Measurements from ENCODE around the gene C2CD4B. TPM values are rescaled to one million over a fixed set of nuclear protein-coding genes. Genes with fewer than 3 reads are reported as not detected.

C2CD4B gene
- total and polyA plus RNA-seq, 2 of the 13 experiments (the other 11 are each of a cell fraction or from before 2014, with no cell fraction given) = not detected

DNA sequence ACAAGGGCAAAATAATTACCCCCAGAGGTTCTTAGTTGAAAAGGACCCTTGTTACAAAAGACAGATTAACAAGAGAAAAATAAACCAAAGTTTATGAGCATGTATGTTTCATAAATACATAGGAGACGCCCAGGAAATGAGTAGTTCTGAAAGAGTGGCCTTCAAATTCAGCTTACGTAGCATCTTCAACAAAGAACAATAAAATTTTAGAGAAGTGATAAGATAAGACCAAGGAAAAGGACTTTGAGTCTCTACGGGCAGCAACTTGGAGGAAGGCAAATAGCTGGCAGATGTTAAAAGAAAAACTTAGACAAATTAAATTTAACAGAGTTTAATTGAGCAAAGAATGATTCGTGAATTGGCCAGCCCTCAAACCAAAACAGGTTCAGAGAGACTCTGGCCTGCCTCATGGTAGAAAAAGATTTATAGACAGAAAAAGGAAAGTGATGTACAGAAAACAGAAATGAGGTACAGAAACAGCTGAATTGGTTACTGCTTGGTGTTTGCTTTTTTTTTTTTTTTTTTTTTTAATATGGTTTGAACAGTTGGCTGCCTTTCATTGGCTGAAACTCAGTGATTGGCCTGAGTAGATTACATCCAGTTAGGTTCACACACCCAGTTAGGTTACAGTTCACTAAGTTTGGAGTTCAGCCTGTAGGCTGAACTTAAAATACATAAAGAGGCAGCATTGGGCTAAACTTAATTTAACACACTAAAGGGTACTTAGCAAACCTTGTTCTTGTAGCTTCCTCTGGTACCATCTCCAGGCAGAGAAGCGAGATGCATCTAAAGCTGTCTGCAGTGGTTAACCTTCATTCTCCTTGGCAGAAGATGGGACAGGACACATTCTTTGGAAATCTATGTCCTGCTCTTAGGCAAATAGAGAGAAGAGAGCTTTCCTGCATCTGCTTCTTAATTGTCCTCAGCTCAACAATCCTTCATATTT, 23.2 kb downstream of the C2CD4B start:
- BruUV-seq (replicated peaks) = no TSS peak
- Histone ChIP-seq H4K20me1 (ENCODE audit: insufficient read depth, low read length) (no peaks in the 10 kb centered on the region), H3K9me3 (ENCODE audit: low read length) (no peaks in the 10 kb centered on the region), H3K27me3 (ENCODE audit: control insufficient read depth in 1 of 2, insufficient read depth in 2 of 2, low read length in 2 of 2) (peaks cover 0 to 7% of the 10 kb centered on the region in 2 experiments; a peak in 1 of 5 replicates), H3K4me2 (ENCODE audit: low read depth, low read length) (no peak overlapping the region), H3K9ac (ENCODE audit: insufficient read depth, low read depth, low read length) (no peak overlapping the region), H3K4me1 (ENCODE audit: insufficient read depth, low read length) (no peaks in the 10 kb centered on the region), H3K4me3 (replicated peaks in 1 of 3; ENCODE audit: insufficient read depth in 1 of 3, low read depth in 2 of 3, low read length in 3 of 3) (no peak overlapping the region), H3K36me3 (replicated peaks in 1 of 2; ENCODE audit: control insufficient read depth in 1 of 2, insufficient read depth in 2 of 2, low read length in 2 of 2) (no peaks in the 10 kb centered on the region), H3K27ac (ENCODE audit: extremely low read length, insufficient read depth, low read length) (no peak overlapping the region), H3K79me2 (ENCODE audit: insufficient read depth, low read length) (no peaks in the 10 kb centered on the region), H2AFZ (ENCODE audit: low read length) (no peak overlapping the region)
- intact Hi-C loops (cut with micrococcal nuclease; ENCODE audit: unreplicated experiment) (no loop called here), in situ Hi-C loops (cut with HindIII; ENCODE audit: extremely low pct_ligation_motif_present, low pct_unique_long_range_greater_than_20kb) (no loop called here)
- CTCF ChIA-PET (ENCODE audit: low intra/inter-chr PET ratio, low total read pairs) = no interaction called here
- POLR2A ChIA-PET = no interaction called here
- ATAC-seq (no peak), DNase-seq (ENCODE audit: low spot score) (no peak), FAIRE-seq (no peak)
- TF ChIP-seq ZMYM2 (CRISPR knock-in tag; IDR thresholded peaks at IDR 0.05) (no peak), ZNF326 (CRISPR knock-in tag; IDR thresholded peaks at IDR 0.05; ENCODE audit: borderline replicate concordance) (no peak), DDIT3 (CRISPR knock-in tag; IDR thresholded peaks at IDR 0.05) (no peak), EED (CRISPR knock-in tag; IDR thresholded peaks at IDR 0.05) (no peak), ZNF549 (CRISPR knock-in tag; IDR thresholded peaks at IDR 0.05) (no peak), ZSCAN22 (CRISPR knock-in tag; IDR thresholded peaks at IDR 0.05) (no peak), IRX3 (CRISPR knock-in tag; IDR thresholded peaks at IDR 0.05; ENCODE audit: borderline replicate concordance, low read depth) (no peak), ZBTB1 (CRISPR knock-in tag; IDR thresholded peaks at IDR 0.05; ENCODE audit: borderline replicate concordance) (no peak)
- TF ChIP-seq, protein P1, sequence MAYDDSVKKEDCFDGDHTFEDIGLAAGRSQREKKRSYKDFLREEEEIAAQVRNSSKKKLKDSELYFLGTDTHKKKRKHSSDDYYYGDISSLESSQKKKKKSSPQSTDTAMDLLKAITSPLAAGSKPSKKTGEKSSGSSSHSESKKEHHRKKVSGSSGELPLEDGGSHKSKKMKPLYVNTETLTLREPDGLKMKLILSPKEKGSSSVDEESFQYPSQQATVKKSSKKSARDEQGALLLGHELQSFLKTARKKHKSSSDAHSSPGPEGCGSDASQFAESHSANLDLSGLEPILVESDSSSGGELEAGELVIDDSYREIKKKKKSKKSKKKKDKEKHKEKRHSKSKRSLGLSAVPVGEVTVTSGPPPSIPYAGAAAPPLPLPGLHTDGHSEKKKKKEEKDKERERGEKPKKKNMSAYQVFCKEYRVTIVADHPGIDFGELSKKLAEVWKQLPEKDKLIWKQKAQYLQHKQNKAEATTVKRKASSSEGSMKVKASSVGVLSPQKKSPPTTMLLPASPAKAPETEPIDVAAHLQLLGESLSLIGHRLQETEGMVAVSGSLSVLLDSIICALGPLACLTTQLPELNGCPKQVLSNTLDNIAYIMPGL (CRISPR knock-in tag; IDR thresholded peaks at IDR 0.05; ENCODE audit: borderline replicate concordance in 1 of 2, low read depth in 1 of 2) = no peak
- 34% methylated on average over 5 of the region's 5 CpGs for WGBS (ENCODE audit: low lambda C conversion rate)
